ENCODE results near the gene UACA.

- TF ChIP-seq LEF1 (IDR thresholded peaks at IDR 0.05; ENCODE audit: borderline replicate concordance) (no peak), ZNF384 (IDR thresholded peaks at IDR 0.05) (no peak), ARNT (IDR thresholded peaks at IDR 0.05) (no peak), FOXK2 (IDR thresholded peaks at IDR 0.05) (no peak), SUZ12 (IDR thresholded peaks at IDR 0.05) (no peak)
Observed at GRCh38 chr15:70723927-70724326, 39.4 kb downstream of the UACA start.

Measured in HEK293T (cell line).